HL-60 (cell line): ENCODE results near the gene DRG1.
"Not testable (repeated sequence)": the region's sequence is repeated elsewhere in the genome, so short reads cannot be mapped to it uniquely, and the experiment has no call there.

ENCODE experiments used
- DNase-seq, 2 experiments: peaks; one replicate each; pipeline ENCODE4 v3.0.0-alpha.2; 2010 to 2020; ENCODE audit warnings: low read depth in 1 of 2, low spot score in 1 of 2
- H3K27ac ChIP-seq: fragments of 250-450 bp; sonication (Bioruptor Pico); replicated peaks from 2 replicates; pipeline ENCODE4 v1.5.1; 2020; ENCODE audit warnings: mild to moderate bottlenecking, moderate library complexity
- H3K27me3 ChIP-seq: fragments of 250-450 bp; sonication (Bioruptor Pico); 2 replicates; pipeline ENCODE4 v1.5.1; 2021; ENCODE audit warnings: mild to moderate bottlenecking, moderate library complexity; ENCODE audit not compliant: insufficient read depth, poor library complexity, severe bottlenecking
- H3K4me3 ChIP-seq: replicated peaks from 2 replicates; pipeline ENCODE4 v1.5.1; 2011; ENCODE audit warnings: mild to moderate bottlenecking, control low read depth, low read length; ENCODE audit not compliant: insufficient read depth
- GABPA ChIP-seq: IDR thresholded peaks from 2 replicates; pipeline ENCODE4 v1.6.1; 2012; ENCODE audit warnings: low read depth
- POLR2AphosphoS5 ChIP-seq: IDR thresholded peaks from 2 replicates; pipeline ENCODE4 v1.6.1; 2012; ENCODE audit warnings: low read depth
- SPI1 ChIP-seq: IDR thresholded peaks from 2 replicates; pipeline ENCODE4 v1.6.1; 2012; ENCODE audit warnings: low read depth, mild to moderate bottlenecking, borderline replicate concordance
- TF ChIP-seq, protein P1 (sequence below): IDR thresholded peaks from 2 replicates; pipeline ENCODE4 v1.6.1; 2012; ENCODE audit warnings: low read depth; ENCODE audit not compliant: insufficient replicate concordance
- TF ChIP-seq, protein P2 (sequence below): IDR thresholded peaks from one replicate; pipeline ENCODE4 v1.5.1; 2011; ENCODE audit warnings: low read length, control low read depth, inconsistent platforms; ENCODE audit not compliant: insufficient read depth

DRG1 gene

DNA sequence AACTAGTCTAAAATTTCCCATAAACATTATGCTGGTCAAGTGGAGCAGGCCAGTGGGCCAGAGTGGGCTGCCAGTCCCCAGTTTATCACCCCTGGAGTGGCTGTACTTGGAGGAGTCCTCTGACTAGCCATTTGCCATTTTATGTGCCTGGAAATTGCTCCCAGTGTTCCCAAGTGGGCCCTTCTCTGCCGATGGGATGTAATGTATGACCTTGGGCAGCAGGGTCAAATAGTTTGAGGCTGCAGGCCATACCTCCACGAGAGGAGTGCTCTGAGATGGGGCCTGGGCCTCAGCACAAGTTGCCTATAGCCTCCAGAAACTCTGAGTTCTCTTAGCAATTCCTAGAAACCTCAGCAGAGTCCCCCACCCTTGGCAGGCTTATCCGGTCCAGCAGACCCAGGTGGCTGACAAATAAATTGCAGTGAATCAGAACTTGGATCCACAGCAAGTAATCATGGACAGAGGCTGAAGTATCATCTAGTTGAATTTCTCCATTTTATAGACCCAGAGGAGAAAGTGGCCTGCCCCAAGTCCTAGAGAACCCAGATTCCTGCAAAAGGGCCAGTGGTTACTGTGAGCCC is 35.4 kb upstream of the DRG1 start:
- DNase-seq = no peak
- Histone ChIP-seq H3K4me3 (no peak overlapping the region), H3K27ac (no peak overlapping the region), H3K27me3 (no peaks in the 10 kb centered on the region)
- TF ChIP-seq, protein P1, sequence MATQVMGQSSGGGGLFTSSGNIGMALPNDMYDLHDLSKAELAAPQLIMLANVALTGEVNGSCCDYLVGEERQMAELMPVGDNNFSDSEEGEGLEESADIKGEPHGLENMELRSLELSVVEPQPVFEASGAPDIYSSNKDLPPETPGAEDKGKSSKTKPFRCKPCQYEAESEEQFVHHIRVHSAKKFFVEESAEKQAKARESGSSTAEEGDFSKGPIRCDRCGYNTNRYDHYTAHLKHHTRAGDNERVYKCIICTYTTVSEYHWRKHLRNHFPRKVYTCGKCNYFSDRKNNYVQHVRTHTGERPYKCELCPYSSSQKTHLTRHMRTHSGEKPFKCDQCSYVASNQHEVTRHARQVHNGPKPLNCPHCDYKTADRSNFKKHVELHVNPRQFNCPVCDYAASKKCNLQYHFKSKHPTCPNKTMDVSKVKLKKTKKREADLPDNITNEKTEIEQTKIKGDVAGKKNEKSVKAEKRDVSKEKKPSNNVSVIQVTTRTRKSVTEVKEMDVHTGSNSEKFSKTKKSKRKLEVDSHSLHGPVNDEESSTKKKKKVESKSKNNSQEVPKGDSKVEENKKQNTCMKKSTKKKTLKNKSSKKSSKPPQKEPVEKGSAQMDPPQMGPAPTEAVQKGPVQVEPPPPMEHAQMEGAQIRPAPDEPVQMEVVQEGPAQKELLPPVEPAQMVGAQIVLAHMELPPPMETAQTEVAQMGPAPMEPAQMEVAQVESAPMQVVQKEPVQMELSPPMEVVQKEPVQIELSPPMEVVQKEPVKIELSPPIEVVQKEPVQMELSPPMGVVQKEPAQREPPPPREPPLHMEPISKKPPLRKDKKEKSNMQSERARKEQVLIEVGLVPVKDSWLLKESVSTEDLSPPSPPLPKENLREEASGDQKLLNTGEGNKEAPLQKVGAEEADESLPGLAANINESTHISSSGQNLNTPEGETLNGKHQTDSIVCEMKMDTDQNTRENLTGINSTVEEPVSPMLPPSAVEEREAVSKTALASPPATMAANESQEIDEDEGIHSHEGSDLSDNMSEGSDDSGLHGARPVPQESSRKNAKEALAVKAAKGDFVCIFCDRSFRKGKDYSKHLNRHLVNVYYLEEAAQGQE = no peak
- TF ChIP-seq POLR2AphosphoS5 = no peak
- no peak for TF ChIP-seq SPI1
- TF ChIP-seq, protein P2, sequence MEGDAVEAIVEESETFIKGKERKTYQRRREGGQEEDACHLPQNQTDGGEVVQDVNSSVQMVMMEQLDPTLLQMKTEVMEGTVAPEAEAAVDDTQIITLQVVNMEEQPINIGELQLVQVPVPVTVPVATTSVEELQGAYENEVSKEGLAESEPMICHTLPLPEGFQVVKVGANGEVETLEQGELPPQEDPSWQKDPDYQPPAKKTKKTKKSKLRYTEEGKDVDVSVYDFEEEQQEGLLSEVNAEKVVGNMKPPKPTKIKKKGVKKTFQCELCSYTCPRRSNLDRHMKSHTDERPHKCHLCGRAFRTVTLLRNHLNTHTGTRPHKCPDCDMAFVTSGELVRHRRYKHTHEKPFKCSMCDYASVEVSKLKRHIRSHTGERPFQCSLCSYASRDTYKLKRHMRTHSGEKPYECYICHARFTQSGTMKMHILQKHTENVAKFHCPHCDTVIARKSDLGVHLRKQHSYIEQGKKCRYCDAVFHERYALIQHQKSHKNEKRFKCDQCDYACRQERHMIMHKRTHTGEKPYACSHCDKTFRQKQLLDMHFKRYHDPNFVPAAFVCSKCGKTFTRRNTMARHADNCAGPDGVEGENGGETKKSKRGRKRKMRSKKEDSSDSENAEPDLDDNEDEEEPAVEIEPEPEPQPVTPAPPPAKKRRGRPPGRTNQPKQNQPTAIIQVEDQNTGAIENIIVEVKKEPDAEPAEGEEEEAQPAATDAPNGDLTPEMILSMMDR = no peak
- no peak for TF ChIP-seq GABPA

DNA sequence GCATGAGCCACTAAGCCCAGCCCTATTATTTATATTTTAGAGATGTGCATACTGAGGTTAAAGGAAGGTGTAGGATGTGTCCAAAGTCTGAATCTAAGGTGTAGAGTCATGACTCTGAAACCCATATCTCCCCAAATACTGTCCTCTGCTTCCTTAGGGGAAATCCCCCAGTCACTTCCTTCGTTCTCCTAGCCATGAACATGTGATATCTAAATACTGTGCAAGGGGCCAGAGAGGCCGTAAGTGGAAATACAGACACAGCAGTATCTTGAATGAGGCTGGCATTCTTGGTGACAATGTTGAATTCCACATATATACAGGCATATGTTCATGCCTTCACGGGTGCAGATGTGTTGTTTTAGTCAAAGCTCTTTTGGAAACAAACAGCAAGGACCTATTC is 32.0 kb upstream of the DRG1 start:
- Histone ChIP-seq H3K27me3 (no peaks in the 10 kb centered on the region), H3K27ac (no peak overlapping the region), H3K4me3 (no peak overlapping the region)
- TF ChIP-seq SPI1 (no peak), POLR2AphosphoS5 (no peak)
- TF ChIP-seq, protein P2 = no peak
- no peak for DNase-seq

DNA sequence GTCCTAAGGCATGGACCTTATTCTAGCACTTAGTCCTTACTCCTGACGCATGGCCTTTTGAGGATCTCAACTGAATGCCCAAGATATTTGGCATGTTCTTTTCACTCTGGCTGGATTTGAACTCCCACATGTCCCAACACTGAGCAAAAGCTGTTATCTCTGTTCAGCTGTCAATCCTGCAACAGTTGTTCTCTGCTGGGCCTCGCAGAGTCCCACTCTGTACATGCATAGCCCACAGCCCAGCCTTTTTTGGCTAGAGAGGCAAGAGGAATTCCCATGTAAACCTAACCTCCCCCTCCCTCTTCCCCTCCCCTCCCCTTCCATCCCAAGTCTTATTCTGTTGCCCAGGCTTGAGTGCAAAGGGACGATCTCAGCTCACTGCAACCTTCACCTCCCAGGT is 21.8 kb upstream of the DRG1 start:
- H3K4me3 ChIP-seq = no peak overlapping the region
- H3K27ac ChIP-seq = no peak overlapping the region
- no peak for TF ChIP-seq SPI1
- TF ChIP-seq, protein P1 = no peak
- TF ChIP-seq POLR2AphosphoS5 = no peak
- no peak for TF ChIP-seq GABPA
- TF ChIP-seq, protein P2 = no peak
- H3K27me3 ChIP-seq = peaks cover 2% of the 10 kb centered on the region
- DNase-seq = no peak

DNA sequence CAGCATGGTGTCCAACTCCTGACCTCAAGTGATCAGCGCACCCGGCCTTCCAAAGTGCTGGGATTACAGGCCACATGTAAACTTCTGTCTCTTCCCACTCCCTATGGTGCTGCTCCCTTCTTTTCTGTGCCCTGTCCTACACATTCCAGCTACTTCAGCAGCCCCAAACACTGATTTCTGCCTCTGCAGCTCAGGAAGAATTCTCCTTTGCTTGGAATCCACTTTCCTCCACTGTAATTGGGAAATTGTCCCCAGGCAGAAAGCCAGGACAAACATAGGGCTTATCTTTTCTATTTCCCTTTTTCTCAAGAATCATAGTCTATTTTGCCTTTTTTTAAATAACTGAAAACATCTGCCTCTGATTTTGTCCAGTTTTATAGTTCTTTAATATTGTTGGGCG is 21.3 kb upstream of the DRG1 start:
- Histone ChIP-seq H3K4me3 (no peak overlapping the region), H3K27ac (no peak overlapping the region), H3K27me3 (peaks cover 2% of the 10 kb centered on the region)
- TF ChIP-seq, protein P1 = no peak
- TF ChIP-seq GABPA (no peak), POLR2AphosphoS5 (no peak), SPI1 (no peak)
- TF ChIP-seq, protein P2 = no peak
- no peak for DNase-seq

DNA sequence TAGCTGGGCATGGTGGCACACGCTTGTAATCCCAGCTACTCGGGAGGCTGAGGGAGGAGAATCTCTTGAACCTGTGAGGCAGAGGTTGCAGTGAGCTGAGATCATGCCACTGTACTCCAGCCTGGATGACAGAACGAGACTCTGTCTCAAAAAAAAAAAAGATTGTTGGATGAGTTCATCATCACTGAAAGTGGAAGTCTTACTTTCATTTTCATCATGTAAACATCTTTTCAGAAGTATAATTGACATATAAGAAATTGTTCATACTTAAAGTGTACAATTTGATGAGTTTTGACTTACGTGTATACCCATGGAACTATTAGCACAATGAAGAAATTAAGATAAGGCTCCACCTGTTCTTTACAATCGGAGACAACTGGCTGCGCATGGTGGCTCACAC is 20.8 kb upstream of the DRG1 start:
- DNase-seq, H3K4me3 ChIP-seq, H3K27me3 ChIP-seq, H3K27ac ChIP-seq: not testable (repeated sequence)
